GM12872 (cell line): ENCODE measurements around the gene AK8.

Experiments used
- TF ChIP-seq, protein P1 (sequence below): IDR thresholded peaks from 3 replicates; pipeline ENCODE4 v1.5.1; 2011; ENCODE audit warnings: low read depth, mild to moderate bottlenecking, low read length, moderate library complexity; ENCODE audit not compliant: insufficient read depth

Gene AK8

DNA sequence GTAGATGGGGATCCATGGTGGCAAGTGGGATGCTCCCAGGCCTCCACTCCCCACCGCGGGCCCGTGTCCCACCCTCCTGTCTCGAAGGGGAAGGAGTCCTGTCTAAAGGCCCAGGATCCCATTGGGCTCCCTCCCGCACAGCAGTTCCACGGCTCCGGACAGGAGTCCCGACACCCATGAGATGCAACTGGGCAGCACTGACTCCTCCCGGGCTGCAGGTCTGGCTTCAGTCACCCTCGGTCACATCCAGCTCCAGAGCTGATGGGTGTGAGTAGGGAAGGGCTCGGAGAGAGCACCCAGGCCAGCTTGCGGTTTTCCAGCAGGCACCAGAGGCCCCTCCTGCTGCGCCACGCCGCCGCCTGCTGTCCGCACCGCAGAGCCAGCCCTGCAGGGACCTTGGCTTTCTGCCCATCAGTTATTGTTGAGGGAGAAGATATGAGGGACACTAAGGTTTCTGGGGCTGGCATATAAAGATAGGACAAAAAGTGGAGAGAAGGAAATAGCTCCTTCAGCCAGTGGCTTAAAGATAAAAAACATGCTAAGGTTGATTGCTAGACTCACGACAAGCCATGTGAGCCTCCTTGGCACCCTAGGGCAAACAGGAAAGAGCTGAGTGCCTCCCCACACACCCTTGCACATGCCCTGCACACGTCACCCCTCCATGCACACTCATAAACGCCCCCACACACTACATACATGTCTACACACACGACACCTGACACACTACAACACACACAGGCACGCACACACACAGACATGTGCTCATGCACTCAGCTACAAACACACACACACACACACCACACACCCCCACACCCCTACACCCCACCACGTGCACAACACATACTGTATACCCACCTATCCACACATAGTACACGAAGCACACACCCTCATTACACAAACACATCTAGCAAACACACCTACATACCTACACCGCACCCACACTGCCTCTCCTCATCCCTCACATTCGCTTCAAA lies 79.0 kb downstream of the AK8 start:
- TF ChIP-seq, protein P1, sequence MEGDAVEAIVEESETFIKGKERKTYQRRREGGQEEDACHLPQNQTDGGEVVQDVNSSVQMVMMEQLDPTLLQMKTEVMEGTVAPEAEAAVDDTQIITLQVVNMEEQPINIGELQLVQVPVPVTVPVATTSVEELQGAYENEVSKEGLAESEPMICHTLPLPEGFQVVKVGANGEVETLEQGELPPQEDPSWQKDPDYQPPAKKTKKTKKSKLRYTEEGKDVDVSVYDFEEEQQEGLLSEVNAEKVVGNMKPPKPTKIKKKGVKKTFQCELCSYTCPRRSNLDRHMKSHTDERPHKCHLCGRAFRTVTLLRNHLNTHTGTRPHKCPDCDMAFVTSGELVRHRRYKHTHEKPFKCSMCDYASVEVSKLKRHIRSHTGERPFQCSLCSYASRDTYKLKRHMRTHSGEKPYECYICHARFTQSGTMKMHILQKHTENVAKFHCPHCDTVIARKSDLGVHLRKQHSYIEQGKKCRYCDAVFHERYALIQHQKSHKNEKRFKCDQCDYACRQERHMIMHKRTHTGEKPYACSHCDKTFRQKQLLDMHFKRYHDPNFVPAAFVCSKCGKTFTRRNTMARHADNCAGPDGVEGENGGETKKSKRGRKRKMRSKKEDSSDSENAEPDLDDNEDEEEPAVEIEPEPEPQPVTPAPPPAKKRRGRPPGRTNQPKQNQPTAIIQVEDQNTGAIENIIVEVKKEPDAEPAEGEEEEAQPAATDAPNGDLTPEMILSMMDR, result no peak

DNA sequence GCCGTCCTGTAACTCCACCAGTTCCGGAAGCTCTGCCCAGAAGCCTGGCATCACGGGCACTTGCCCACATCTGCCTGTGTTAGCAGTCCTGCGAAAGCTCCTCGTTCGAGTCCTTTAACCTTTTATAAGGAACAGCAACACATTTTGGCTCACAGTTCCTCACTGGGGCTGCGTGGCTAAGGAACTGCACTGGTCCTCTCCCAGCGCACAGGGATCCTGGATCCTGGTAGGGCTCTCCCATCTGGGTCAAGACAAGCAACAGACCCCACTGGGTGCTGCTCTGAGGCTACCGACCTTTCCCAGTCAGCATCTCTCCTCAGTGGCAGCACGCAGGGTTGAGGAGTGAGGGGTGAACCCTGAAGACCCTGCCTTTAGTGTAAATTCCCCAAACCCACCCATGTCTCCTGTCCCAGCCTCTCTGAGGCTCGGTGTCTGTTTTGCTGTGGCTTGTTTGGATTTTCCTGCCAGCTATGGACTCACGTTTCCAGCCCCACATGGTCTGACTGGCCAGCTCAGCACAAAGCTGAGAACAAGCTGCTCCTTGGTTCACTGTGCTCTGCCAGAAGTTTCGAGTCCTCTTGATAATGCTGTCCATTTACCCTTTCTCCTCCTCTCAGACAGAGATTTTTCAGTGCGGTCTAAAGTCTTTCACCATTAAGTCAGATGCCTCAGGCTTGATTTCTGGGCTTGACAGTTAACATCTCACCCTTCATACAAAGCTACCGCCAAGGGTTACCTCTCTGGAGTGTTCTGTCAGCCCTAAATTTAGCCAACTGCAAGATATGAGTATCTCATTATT lies 80.0 kb downstream of the AK8 start:
- TF ChIP-seq, protein P1, result no peak

DNA sequence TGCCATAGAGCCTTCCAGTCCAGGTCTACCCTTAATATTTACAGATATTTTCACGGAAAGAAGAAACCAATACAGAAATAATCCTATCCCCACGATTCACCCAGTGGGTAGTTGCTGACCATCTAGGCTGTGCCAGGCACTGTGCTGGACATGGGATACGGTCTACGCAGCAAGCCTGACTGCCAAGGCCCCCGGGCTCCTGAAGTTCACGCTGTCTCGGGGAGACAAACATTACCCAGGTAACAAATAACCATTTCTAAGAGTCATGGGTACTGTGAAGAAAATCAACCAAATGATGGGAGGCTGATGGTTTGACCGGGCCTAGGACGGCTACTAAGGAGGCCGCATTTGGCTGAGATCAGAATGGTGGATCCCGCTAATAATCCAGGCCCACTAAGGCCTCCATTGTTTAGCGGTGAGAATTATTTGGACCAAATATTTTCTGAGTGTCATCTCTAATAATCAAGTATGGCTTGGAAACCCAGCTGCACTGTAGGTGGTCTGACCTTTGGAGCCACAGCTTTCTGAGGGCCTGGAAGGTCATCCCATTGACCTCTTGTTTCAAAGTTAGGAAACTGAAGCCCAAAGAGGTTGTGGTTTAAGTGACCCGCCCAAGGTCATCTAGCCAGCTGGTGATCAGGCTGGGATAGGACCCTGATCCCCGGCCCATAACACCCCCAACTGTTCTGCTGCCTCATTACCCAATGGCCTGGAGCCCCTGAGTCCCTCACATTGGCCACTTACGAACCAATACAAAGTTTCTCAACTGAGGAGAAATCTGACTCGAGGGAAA lies 82.4 kb downstream of the AK8 start:
- TF ChIP-seq, protein P1, result no peak

DNA sequence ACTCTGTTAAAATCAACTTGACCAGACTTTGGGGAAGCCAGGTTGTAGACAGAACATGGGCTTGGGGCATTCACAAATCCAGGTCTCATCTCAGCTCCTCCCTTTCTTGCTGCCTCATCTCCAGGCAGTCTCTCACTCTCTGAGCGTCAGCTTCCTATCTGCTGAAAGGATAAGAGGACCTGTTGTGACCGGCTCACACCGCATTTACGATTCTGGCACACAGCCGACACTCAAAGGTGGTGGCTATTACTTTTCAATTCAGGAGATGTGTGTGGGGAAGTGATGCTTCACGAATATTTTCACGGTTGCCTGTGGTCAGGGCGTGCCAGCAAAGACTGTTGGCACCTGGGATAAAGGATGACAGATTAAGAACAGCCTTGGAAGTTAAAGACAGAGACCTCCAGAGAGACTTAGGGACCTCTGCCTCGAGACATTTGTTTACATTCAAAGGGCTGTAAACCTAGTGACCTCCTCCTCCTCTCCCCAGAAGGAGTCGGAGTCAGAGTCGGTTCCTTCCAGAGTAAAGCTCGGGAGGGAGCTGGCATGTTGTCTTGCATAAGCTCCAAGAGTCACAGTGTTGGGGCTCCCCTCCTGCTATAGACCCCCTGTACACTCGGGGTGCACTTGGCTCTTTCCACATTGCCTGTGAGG lies 83.2 kb downstream of the AK8 start:
- TF ChIP-seq, protein P1, result no peak

DNA sequence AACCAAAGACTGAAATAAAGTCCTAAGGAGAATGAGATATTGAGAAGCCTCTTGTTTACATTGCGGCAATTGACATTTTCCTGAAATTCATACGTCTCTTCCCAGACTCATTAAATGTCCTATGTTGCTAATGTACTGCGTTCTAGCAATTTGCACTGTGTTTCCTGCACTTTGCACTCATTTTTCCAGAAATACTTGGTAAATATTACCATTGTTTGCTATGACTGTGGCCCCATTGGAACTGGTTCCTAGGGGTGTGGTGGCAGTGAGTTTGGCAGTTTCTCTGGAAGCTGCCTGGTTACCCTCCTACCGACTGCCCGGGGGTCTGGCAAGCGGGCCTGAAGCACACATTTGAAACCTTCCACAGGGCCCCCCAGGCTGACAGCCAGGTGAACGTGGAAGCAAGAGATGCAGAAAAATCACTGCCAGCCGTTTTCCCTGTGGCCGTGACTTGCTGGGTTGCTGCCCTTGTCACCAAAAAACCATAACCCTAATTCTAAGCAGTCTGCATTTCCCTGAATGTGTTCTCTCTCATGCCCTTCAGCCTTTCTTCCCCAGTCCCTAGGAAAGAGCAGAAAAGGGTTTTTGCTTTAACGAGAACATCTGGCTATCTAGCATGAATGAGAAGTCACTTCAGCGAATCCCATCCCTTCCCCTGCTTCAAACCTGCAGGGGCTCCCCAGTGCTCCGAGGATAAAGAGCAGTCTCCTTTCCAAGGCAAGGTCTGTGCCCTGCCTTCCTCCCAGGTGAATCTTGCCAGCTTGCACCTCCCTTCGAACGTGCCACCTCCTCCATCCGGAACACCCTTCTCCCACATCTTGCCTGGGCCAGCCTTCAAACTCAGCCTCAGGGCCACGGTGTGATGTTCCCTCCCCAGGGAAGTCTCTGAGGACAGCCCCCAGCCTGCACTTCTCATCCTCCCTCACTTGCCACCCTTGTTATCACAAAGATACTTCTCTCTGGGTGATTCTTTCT lies 84.2 kb downstream of the AK8 start:
- TF ChIP-seq, protein P1, result no peak

DNA sequence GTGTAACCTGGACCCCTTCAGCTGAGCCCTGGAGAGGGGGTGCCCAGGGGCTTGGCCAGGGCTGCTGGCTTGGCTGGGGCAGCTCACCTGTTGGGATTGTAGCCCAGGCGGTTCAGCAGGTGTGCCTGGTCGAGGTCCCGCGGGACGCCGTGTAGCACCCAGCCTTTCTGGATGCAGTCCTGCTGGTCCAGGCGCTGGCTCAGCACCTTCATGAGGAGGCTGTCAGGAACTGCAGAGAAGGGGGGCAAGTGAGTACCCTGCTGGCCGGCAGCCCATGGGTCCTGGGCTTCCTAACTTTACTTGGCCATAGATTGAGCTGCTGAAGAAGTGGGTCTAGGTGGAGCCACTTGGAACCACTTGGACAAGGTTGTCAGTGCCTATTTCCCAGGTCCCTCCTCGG lies 85.5 kb downstream of the AK8 start:
- TF ChIP-seq, protein P1, result no peak
